Spleen (tissue), 13 donors: ENCODE data around the gene PVALB. TPM values are rescaled to one million over a fixed set of nuclear protein-coding genes. Genes with fewer than 3 reads are reported as not detected.

Experiments used
- DNase-seq: peaks from one replicate; pipeline ENCODE4 v3.0.0-alpha.2; 2020
- H3K27ac ChIP-seq, 8 donors: fragments of 200-600 bp; sonication (generic) in 7 of 8; 1 replicate in 4 of 8; 2 replicates in 4 of 8; pipeline versions ENCODE4 v1.5.0 to v1.8.0; 2016 to 2021; ENCODE audit warnings: inconsistent platforms in 4 of 8, mild to moderate bottlenecking in 4 of 8, moderate library complexity in 1 of 8
- H3K27me3 ChIP-seq, 7 donors: fragments of 200-600 bp; sonication (generic) in 6 of 7; replicated peaks in 1 of 7; 1 replicate in 4 of 7; 2 replicates in 3 of 7; pipeline versions ENCODE4 v1.5.0 to v1.8.0; 2016 to 2021; ENCODE audit warnings: inconsistent platforms in 3 of 7, mild to moderate bottlenecking in 1 of 7
- H3K36me3 ChIP-seq, 6 donors: fragments of 200-600 bp; sonication (generic) in 5 of 6; 1 replicate in 4 of 6; 2 replicates in 2 of 6; pipeline versions ENCODE4 v1.5.0 to v1.8.0; 2016 to 2021; ENCODE audit warnings: inconsistent platforms in 2 of 6
- H3K4me1 ChIP-seq, 6 donors: fragments of 200-600 bp; sonication (generic) in 5 of 6; 1 replicate in 3 of 6; 2 replicates in 3 of 6; pipeline versions ENCODE4 v1.5.0 to v1.8.0; 2016 to 2021; ENCODE audit warnings: inconsistent platforms in 3 of 6
- H3K4me3 ChIP-seq, 8 donors: fragments of 200-600 bp; sonication (generic) in 7 of 8; 1 replicate in 4 of 8; 2 replicates in 4 of 8; pipeline versions ENCODE4 v1.5.0 to v1.8.0; 2016 to 2021; ENCODE audit warnings: inconsistent platforms in 4 of 8, mild to moderate bottlenecking in 4 of 8, moderate library complexity in 2 of 8
- H3K9me3 ChIP-seq, 8 donors: fragments of 200-600 bp; sonication (generic) in 7 of 8; 1 replicate in 4 of 8; 2 replicates in 4 of 8; pipeline versions ENCODE4 v1.5.0 to v1.8.0; 2016 to 2021; ENCODE audit warnings: inconsistent platforms in 4 of 8
- CTCF ChIP-seq, 11 experiments: fragments of 200-600 bp in 7 of 11; fragments of 450-650 bp in 4 of 11; sonication (generic) in 4 of 11; IDR thresholded peaks in 8 of 11; conservative IDR thresholded peaks in 3 of 11; 1 replicate in 7 of 11; 2 replicates in 4 of 11; pipeline versions ENCODE4 v1.4.0 to v1.8.0; 2016 to 2021; ENCODE audit warnings: antibody characterized with exemption in 11 of 11, inconsistent platforms in 4 of 11, mild to moderate bottlenecking in 1 of 11
- POLR2A ChIP-seq, 3 donors: fragments of 450-650 bp; IDR thresholded peaks; one replicate each; pipeline ENCODE4 v1.5.1; 2017; ENCODE audit warnings: antibody characterized with exemption in 3 of 3, mild to moderate bottlenecking in 1 of 3
- POLR2AphosphoS5 ChIP-seq, 3 donors: sonication (generic); formaldehyde crosslinking; IDR thresholded peaks; one replicate each; pipeline ENCODE4 v1.5.1; 2017; ENCODE audit warnings: antibody characterized with exemption in 3 of 3
- WGBS, 5 donors: extraction: QIAGEN DNeasy Blood & Tissue Kit in 3 of 5; methylation state at CpG; one replicate each; pipeline versions ENCODE4 v1.1.5 to v1.1.7; 2013 to 2018; 5-methylcytosine and 5-hydroxymethylcytosine counted together
- intact Hi-C: fragments of 100-400 bp; cut with DNase I; formaldehyde crosslinking; loops from one replicate; pipeline ENCODE4 v1.15.0; 2023; ENCODE audit warnings: low total_unique reads
- long read RNA-seq, 2 donors: transcript quantifications; one replicate each; lab custom pipeline, GENCODE V29; 2026
- polyA plus RNA-seq, 3 donors: library from polyadenylated mRNA; stranded (reverse); fragments of 200-250 nt; gene quantifications; one replicate each; pipeline ENCODE4 v1.2.1, GENCODE V29; 2013
- total RNA-seq, 7 donors: library from RNA; depleted of rRNA in 3 of 7; stranded (reverse); fragments of >200 nt in 3 of 7; fragmentation: NEBNext Ultra II Directional in 4 of 7; extraction: Animal tissue kit (Norgen Biotek cat#: 25700) in 4 of 7; gene quantifications; one replicate each; pipeline versions ENCODE4 v1.1.0 to v1.2.1, GENCODE V29; 2016 to 2021
- donor health status: healthy with polysubstance abuse.
- donor health status: DM: no; HTN: no; CAD: no; lungs with moderate emphysema.
- donor health status: DM: no; HTN: no; CAD: no.
- donor health status: Bipolar disorder and iron deficiency.
- donor health status: healthy.
- donor health status: DM: no; HTN: no; CAD: no.
- donor health status: DM: yes; HTN: yes; CAD: no.

Gene PVALB
- total RNA-seq (1 to 10 TPM in 2 of 7 donors, under 1 TPM in 3, not detected in 2; 0.91 to 3.2 (median 0.95) TPM), polyA plus RNA-seq (1 to 10 TPM in 2 of 3 donors, under 1 TPM in 1; 0.52 to 2.8 (median 1.0) TPM)
- long read RNA-seq, donor 1, result 0 reads
- long read RNA-seq, donor 2, partial matches to known transcripts, result 0 of 1 reads
- long read RNA-seq, donor 2, other reads (novel, unspliced or antisense), result 0 of 1 reads

- intact Hi-C loops, result no loop called here
- DNase-seq, result no peak
- Histone ChIP-seq H3K9me3 (no peaks in the 10 kb centered on the region), H3K27me3 (peaks cover 3 to 84% (median 36%) of the 10 kb centered on the region in 7 donors), H3K27ac (no peak within 1 kb of the TSS), H3K4me1 (peaks cover 7 to 26% (median 15%) of the 10 kb centered on the region in 6 donors), H3K36me3 (no peaks in the 10 kb centered on the region), H3K4me3 (peak within 1 kb of the TSS in 7 of 8 donors; percentile 11 to 57 (median 23))
- 0 to 3% (median 3%) methylated on average over 27 to 75 of the region's 75 CpGs for WGBS, 5 donors
- TF ChIP-seq POLR2A (IDR thresholded peaks at IDR 0.05) (no peak), POLR2AphosphoS5 (IDR thresholded peaks at IDR 0.05) (peak in 2 of 3 donors; percentile 19 to 59), CTCF (IDR thresholded peaks at IDR 0.05 in 8 of 11, conservative IDR thresholded peaks at IDR 0.05 in 3 of 11) (no peak)
Measured at GRCh38 chr22:36816636-36817524, at the start of gene PVALB. PVALB (minus strand) TSS chr22:36817035; CDS start chr22:36817005, 30 bp downstream.

- 49 to 57% (median 54%) methylated on average over 13 of the region's 13 CpGs for WGBS, 5 donors
- no peak overlapping the region for H3K4me3 ChIP-seq
- peaks cover 0 to 3% (median 0%) of the 10 kb centered on the region in 7 donors for H3K27me3 ChIP-seq
- H3K4me1 ChIP-seq, result peaks cover 0 to 52% (median 38%) of the 10 kb centered on the region in 6 donors
- intact Hi-C loops, result no loop called here
- peak overlapping the region in 2 of 8 donors; percentile 94 to 96 for H3K27ac ChIP-seq
- DNase-seq, result no peak
- no peak for TF ChIP-seq CTCF (IDR thresholded peaks at IDR 0.05 in 8 of 11, conservative IDR thresholded peaks at IDR 0.05 in 3 of 11)
- no peak for TF ChIP-seq POLR2A (IDR thresholded peaks at IDR 0.05)
- TF ChIP-seq POLR2AphosphoS5 (IDR thresholded peaks at IDR 0.05), result no peak
- H3K36me3 ChIP-seq, result peaks cover 0 to 70% (median 29%) of the 10 kb centered on the region in 6 donors
- no peaks in the 10 kb centered on the region for H3K9me3 ChIP-seq
Measured at GRCh38 chr22:36865346-36865745, 48.5 kb upstream of the PVALB start.

- no peak for TF ChIP-seq POLR2A (IDR thresholded peaks at IDR 0.05)
- Histone ChIP-seq H3K9me3 (no peaks in the 10 kb centered on the region), H3K27me3 (peaks cover 0 to 3% (median 0%) of the 10 kb centered on the region in 7 donors), H3K27ac (peak overlapping the region in 4 of 8 donors; percentile 38 to 96 (median 95)), H3K36me3 (peaks cover 0 to 63% (median 28%) of the 10 kb centered on the region in 6 donors), H3K4me3 (no peak overlapping the region), H3K4me1 (peaks cover 0 to 59% (median 41%) of the 10 kb centered on the region in 6 donors)
- intact Hi-C loops, result no loop called here
- 69 to 76% (median 71%) methylated on average over 13 to 14 of the region's 14 CpGs for WGBS, 5 donors
- no peak for DNase-seq
Measured at GRCh38 chr22:36864454-36865215, 47.8 kb upstream of the PVALB start.

- WGBS, 5 donors, result 58 to 87% (median 81%) methylated on average over 6 of the region's 6 CpGs
- DNase-seq, result no peak
- intact Hi-C loops, result no loop called here
- peaks cover 0 to 56% (median 28%) of the 10 kb centered on the region in 6 donors for H3K36me3 ChIP-seq
- no peaks in the 10 kb centered on the region for H3K9me3 ChIP-seq
- no peaks in the 10 kb centered on the region for H3K27me3 ChIP-seq
- H3K4me1 ChIP-seq, result peaks cover 0 to 65% (median 41%) of the 10 kb centered on the region in 6 donors
- TF ChIP-seq CTCF (IDR thresholded peaks at IDR 0.05 in 8 of 11, conservative IDR thresholded peaks at IDR 0.05 in 3 of 11) (no peak), POLR2A (IDR thresholded peaks at IDR 0.05) (no peak), POLR2AphosphoS5 (IDR thresholded peaks at IDR 0.05) (no peak)
- H3K4me3 ChIP-seq, result no peak overlapping the region
- H3K27ac ChIP-seq, result peak overlapping the region in 4 of 8 donors; percentile 38 to 96 (median 95)
Measured at GRCh38 chr22:36863979-36864378, 47.1 kb upstream of the PVALB start.
